ENCODE results near the gene OR7A5.
"Not testable (repeated sequence)": the region's sequence is repeated elsewhere in the genome, so short reads cannot be mapped to it uniquely, and the experiment has no call there.

OR7A5 gene

DNA sequence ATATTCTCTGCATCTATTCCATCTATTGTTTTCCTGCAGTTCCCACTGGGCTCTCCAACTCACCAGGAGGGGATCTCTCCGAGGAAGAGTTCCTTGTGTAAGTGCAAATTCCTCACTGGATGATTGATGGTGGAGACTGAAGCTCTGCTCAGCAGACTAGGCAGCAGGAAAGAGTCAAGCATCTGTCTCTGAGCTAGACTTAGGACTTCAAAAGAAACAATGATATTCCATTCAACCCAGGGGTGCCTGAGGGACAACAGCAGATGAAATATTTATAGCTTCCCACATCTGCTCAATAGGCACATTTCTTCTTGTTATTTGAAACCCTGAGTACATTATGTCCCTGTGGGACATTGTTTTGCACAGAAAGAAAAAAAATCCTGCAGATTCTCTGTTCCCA is at the start of gene OR7A5, which contains the start of gene OR7C1:
Gene OR7A5, minus strand, starts transcription at position 175 of the 400 bp plus-strand sequence. CDS start 6,944 bp downstream, outside the sequence.
Gene OR7C1, minus strand, starts transcription at position 175 of the 400 bp plus-strand sequence. CDS start 35,049 bp downstream, outside the sequence.
- DNase-seq (ENCODE audit: low read depth): no peak

DNA sequence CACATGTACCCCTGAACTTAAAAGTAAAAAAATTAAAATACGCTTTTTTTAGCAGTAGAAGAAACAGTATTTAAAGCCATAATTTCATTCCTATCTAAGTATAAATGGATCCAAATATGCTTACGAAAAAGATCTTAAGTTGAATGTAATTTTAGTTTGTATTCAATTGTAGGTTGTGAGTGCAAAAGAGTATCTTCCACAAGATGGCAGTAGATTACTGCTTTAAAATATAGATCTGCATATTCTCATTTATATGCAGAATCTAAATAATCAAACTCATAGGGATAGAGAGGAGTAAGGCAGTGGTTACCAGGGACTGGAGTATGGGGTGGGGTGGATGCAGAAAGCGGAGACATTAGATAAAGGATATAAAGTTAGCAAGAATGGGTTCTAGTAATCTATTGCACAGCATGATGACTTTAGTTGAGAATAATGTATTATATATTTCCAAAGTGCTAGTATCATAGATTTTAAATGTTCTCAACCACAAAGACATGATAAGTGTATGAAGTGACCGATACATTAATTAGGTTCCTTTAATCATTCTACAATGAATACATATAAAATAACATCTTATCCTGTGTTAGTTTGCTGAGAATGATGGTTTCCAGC is 36.7 kb upstream of the OR7A5 start:
- DNase-seq (ENCODE audit: low read depth): no peak

DNA sequence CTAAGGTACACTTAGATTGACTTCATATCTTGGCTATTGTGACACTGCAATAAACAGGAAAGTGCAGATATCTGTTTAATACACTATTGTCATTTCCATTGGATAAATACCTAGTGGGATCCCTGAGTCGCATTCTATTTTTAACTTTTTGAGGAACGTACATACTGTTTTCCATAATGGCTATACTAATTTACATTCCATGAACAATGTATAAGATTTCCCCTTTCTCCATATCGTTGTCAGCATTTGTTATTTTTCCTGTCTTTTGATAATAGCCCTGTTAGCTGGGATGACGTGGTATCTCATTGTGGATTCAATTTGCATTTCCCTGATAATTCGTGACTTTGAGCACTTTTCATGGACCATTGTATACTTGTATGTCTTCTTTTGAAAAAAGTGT is 33.5 kb upstream of the OR7A5 start:
- DNase-seq (ENCODE audit: low read depth): no peak

DNA sequence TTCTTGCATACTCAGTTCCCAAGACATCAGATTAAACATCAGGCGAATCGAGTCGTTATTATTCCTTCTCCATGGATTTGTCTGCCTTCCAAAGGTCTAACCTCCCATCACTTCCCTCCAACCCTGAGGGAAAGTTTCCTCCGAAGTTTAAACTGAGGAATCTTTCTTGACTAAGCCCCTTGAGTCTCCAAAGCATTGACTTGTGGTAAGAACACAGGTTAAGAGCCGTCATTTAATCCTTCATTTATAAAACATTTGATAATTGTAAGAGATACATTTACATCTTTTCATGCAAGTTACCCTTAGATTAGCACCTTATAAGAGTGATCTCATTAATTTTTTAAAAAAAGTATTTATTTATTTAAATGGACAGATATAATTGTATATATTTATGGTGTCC is 13.8 kb upstream of the OR7A5 start, which contains the start of gene OR7A10:
Gene OR7A10, minus strand, starts transcription at position 101 of the 400 bp plus-strand sequence. CDS start 7,045 bp downstream, outside the sequence.
- no peak for DNase-seq (ENCODE audit: low read depth)

DNA sequence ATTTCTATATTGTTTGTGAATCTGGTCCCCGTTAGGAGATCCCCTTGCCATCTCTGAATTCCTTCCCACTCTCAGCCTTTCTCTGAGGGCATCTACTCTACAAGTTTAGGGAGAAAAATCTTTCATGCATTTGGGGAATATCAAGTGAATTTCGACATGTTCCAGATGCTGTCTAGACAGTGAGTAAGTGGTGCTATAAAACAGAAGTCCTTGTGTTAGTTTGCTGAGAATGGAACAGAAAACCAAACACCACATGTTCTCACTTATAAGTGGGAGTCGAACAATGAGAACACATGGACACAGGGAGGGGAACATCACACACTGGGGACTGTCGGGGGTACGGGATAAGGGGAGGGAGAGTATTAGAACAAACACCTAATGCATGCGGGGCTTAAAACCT is 8.6 kb upstream of the OR7A5 start:
- DNase-seq (ENCODE audit: low read depth): no peak

DNA sequence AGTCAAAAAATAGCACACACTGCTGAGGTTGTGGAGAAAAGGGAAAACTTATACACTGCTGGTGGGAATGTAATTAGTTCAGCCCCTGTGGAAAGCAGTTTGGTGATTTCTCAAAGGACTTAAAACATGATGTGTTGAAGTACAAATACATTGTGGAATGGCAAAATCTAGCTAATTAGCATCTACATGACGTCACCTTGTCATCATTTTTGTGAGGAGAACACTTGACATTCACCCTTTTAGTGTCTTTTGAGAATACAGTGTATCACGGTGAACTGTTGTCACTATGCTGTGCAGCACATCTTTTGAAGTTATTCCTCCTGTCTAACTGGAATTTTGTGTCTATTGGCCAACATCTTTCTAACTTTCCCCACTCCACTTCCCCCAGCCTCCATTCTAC is 8.2 kb upstream of the OR7A5 start:
- DNase-seq (ENCODE audit: low read depth): no peak

DNA sequence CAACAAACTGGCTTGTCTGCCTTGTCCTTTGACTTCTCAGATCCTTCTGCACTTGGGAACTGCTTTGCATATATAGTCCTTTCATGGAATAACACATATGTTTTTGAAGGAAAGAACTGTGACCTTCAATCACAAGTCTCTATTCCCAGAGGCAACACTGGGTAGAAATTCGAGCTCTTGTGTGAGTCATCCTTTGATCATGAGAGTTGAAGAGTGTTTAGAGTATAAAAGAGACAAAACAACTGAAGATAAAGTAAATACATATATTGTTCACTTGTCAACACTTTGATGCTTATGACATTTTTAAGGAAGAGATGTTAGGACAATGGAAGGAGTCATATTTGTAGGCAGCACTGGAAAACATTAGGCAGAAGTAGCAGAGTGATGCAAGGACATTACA is 5.2 kb upstream of the OR7A5 start:
- DNase-seq (ENCODE audit: low read depth): no peak

DNA sequence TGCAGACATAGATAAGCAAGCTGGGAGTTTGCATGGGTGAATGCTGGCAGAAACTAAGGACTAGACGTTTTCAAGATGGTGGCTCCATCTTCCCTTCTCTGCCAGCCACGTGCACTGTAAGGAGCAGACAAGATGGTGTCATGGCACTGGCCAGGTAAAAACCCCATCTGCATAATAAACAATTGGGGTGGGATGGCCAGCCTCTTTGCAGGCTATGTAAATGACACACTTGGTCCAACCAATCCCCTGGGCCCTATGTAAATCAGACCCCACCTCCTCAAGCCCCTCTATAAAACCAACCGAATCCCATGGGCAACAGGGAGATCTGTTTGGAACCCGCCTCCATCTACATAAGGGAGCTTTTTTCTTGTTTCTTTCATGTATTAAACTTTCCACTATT is 2.4 kb upstream of the OR7A5 start:
- no peak for DNase-seq (ENCODE audit: low read depth)

DNA sequence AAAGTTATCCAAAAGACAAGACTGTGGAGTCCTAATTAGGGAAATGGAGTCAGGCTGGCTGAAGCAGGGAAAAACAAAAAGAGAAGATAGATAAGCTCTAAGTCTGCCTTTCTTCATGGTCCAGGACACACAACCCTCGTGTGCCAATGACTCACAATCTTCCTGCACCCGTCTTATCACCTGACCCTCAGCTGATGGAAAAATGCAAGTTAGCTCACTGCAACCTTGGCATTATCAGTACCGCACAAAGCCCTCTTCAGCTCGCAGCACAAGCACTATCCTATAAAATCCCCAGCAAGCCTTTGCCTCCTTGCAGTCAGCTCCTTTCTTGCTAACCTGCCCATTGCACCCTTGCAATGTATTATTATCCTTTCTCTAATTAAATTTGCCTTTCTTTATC is 4.3 kb downstream of the OR7A5 start:
- no peak for DNase-seq (ENCODE audit: low read depth)

DNA sequence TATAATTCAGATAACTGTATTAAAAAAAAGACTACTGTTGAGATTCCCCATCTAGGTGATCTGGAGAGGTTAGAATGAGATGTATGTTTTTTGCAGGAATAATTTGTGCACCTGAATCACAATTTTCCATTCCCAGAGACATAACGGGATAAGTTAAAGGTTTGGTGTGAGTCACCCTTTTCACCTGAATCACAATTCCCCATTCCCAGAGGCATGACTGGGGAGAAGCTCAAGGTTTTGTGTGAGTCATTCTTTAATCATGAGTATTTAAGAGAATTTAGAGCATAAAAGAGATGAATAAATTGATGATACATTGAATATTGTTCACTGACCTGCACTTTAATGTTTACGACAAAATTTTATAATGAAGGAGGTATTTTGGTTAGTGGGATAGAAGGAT is 9.0 kb downstream of the OR7A5 start:
- DNase-seq (ENCODE audit: low read depth): no peak

DNA sequence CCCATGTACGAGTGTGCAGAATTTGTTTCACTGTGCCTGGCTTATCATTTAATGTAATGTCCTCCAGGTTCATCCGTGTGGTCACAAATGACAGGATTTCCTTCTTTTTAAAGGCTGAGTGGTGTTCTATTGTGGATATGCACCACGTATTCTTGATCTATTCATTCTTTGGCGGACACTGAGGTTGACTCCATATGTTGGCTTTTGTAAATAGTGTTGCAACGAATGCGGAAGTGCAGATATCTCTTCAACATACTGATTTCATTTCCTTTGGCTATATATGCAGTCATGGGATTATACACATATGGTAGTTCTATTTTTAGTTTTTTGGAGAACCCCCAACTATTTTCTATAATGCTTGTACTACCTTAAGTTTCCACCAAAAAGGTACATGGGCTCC is 13.0 kb downstream of the OR7A5 start:
- DNase-seq (ENCODE audit: low read depth): no peak

DNA sequence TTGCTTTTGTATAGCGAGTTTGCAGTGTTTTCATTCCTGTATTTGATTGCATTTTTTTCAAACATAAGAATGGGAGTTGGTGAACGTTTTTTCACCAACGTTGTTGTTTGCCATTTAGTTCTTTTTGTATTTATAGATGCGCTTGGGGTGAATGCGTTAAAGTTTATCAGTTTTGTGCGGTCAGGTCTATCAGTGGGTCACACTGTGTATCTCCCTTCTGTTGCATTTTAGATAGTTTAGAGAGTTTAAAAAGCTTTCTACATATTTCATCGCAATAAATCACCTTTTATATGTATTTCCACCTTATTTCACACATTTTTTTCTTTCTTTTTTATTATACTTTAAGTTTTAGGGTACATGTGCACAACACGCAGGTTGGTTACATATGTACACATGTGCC is 16.4 kb downstream of the OR7A5 start:
- DNase-seq (ENCODE audit: low read depth): no peak

DNA sequence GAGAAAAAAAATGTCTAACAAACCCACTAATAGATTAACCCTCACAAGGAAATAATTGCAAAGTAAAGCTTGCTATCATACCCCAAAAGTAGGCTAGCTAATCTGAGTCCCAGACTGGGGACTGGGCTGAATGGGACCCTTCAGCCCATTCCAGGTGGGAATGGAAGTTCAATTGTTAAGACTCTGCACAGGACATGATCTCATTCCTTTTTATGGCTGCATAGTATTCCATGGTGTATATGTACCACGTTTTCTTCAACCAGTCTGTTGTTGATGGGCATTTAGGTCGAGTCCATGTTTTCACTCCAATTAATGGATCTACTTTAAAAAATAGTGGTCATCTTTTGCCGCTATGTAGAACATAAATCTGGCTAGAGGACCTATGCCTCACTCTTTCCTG is 17.9 kb downstream of the OR7A5 start:
- no peak for DNase-seq (ENCODE audit: low read depth)

DNA sequence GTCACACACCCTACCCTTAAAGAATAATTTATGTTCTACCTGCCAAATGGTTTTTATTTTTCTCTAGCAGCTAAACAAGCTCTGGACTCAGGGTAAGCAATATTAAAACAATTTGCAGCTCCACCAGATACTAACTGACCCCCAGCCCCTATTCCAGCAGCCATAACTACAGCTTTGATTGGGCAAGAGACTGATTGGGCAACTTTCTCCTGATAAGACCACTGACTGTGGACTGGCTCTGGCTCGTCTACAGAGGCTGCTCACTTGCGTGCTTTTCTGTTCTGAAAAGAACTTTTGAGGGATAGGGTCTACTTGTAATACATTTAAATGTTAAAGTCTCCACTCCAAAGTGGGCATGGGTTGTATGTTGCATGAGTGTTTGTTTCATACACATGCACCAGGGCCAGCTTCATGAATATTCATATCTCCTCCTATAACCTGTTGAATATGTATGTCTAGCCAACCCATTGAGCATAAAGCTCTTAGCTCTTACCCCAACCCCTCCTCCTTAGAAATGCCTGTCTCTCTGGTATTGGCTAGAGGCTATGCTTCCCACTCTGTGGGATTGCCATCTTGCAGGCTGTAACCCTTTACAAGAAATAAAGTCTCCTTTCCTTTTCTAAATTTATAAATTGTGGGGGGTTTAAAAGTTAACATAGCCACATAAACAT is 19.9 kb downstream of the OR7A5 start:
- no peak for DNase-seq (ENCODE audit: low read depth)

DNA sequence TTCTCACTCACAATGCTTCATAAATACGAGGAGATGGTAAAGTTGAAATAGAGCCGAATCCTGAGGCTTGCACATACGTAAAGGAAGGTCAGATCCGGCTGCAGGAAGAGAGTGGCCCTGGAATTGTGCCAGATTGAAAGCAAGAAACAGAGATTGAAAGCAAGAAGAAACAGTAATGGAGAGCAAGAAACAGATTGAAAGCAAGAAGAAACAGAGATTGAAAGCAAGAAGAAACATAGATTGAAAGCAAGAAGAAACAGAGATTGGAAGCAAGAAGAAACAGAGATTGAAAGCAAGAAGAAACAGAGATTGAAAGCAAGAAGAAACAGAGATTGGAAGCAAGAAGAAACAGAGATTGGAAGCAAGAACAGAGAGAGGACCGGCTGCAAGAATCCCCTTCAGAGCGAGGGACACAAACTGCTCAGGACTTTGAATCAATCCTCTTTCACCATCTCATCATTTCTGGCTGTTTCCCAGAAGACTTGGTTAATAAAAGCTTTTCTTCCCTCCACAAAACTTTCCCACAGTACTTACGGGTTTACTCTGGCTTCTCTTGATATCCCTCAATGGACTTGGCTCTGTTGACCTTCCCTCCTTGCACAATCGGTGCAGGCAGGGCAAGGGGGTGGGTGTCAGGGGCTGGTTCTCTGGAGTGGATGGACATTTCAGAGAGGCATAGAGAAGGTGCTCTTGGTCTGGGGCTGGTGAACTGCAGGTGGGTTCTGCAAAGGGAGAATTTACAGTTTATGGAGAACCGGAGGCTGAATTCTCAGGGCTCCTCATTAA is 25.5 kb downstream of the OR7A5 start:
- DNase-seq (ENCODE audit: low read depth): no peak

DNA sequence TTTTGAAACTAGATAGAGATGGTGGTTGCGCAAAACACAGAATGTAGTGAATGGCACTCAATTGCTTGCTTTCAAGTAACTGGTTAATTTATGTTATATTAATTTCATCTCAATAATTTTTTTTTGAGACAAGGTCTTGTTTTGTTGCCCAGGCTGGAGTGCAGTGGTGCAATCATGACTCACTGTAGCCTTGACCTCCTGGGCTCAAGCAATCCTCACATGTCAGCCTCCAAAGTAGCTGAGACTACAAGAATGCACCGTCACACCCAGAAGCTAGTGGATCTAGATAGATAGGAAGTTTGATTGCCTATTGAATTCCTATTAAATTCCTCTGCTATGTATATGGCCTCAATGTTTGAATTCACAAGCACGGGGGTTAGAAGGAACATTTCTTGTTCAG is 30.2 kb downstream of the OR7A5 start:
- no peak for DNase-seq (ENCODE audit: low read depth)

DNA sequence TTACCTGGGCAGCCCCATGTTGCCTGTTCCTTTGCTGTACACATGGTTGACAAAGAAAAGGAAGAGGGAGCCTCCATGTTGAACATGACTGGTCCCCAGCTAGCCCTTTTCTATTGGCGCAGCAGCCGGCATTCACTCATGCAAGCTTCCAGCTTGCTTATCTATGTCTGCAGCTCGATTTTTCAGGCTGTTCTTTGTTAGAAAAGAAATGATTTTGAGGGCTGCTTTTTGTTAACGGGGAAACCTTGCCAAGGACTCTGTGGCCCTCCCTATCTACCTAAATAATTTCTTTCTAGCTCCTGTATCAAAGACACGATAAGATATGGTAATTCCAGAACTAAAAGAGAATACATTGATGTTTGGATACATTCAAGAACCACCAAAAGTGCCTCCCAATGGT is 36.2 kb downstream of the OR7A5 start:
- no peak for DNase-seq (ENCODE audit: low read depth)

DNA sequence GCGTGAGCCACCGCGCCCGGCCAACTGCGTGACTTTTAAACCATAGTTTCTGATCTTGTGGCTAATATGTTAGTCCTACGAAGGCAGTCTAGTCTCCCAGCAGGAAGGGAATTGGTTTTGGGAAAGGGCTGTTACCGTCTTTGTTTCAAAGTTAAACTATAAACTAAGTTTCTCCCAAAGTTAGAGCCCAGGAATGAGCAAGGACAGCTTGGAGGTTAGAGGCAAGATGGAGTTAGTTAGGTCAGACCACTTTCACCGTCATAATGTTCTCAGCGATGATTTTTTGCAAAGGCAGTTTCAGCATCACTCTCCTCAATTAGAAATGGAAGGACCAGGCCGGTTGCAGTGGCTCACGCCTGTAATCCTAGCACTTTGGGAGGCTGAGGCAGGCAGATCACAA is 39.0 kb downstream of the OR7A5 start:
- DNase-seq (ENCODE audit: low read depth): no peak

DNA sequence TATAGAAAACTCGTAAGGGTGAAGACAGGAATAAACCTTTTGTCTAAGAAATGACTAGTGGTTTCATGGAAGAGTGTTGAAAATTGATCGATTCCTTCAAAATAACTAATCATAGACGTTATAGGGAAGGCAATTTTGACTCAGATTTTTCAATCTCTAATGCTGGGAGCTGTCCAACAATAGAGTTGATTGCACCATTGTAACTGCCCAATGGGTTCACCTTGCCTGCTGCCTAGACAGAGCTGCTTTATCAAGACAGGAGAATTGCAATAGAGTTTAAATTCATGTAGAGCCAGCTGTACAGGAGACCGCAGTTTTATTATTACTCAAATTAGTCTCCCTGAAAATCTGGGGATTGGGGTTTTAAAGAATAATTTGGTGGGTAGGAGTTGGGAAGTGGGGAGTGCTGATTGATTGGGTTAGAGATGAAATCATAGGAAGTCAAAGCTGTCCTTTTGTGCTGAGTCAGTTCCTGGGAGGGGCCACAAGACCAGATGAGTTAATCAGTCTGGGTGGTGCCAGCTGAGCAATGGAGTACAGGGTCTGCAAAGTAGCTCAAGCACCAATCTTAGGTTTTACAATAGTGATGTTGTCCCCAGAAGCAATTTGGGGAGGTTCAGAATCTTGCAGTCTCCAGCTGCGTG is 39.8 kb downstream of the OR7A5 start:
- no peak for DNase-seq (ENCODE audit: low read depth)

DNA sequence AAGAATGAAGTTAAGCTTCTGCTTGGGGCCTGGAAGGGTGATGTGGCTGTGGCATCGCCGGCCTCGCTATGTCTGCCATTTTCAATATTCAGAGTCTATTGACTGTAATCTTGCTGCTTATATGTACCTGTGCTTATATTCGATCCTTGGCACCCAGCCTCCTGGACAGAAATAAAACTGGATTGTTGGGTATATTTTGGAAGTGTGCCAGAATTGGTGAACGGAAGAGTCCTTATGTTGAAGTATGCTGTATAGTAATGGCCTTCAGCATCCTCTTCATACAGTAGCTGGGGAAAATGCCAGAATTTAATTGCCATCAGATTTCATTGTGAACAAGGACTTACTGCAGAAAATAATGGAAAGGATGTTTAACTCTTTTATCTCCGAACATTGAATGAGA is 42.7 kb downstream of the OR7A5 start:
- DNase-seq (ENCODE audit: low read depth): not testable (repeated sequence)

DNA sequence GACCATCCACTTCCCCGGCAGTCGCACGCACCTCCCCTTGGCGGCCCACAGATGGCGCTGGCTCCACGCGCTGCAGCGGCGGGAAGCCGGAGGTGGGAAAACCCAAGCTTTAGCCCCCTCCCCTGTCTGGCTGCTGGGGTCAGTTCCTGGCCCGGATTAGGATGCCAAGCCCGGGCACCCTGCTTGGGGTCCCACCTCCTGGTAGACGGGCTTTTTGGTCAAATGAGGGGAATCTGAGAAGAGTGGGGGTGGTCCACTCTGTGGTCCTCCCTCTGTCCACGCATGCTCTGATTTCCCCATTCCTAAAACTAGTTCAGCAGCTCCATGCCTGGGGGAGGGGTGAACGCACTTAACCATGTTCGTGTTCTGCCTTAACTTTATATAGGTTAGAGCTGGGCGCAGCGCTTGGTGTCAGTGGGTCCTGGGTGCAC is 48.5 kb downstream of the OR7A5 start:
- DNase-seq (ENCODE audit: low read depth): no peak

DNA sequence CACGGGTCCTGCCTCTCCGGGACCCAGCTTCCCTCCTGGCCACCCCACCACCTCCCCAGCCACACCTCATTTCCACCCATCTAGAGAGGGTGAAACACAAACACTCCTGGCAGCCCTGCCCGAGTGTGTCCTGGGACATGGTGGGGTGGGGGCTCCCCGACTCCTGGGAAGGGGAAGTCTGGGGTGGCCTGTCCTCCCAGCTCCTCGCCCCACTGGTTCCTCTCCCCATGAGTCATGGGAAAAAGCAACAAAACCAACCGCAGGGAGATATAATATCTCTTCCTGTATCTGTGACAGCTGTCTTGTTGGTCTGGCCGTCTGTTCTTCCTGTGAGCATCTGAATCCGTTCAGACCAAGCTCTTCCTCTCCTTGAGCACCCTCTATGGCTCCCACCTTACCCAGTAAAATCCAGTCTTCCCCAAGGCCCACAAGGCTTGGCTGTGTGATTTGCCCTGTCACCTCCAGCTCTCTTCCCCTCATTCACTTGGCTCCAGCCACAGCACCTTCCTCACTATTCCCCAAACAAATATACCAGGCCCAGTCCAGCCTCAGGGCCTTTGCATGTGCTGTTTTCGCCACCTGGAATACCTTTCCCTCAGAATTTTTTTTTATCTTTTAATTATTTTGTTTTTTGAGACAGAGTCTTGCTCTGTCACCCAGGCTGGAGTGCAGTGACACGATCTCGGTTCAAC is 49.7 kb downstream of the OR7A5 start:
- DNase-seq (ENCODE audit: low read depth): not testable (repeated sequence)
